ENCODE results near the gene MBTPS1. TPM values are rescaled to one million over a fixed set of nuclear protein-coding genes. Genes with fewer than 3 reads are reported as not detected.

MBTPS1 gene
- total RNA-seq, 1 donor from 2014 or later: 70.9 TPM

DNA sequence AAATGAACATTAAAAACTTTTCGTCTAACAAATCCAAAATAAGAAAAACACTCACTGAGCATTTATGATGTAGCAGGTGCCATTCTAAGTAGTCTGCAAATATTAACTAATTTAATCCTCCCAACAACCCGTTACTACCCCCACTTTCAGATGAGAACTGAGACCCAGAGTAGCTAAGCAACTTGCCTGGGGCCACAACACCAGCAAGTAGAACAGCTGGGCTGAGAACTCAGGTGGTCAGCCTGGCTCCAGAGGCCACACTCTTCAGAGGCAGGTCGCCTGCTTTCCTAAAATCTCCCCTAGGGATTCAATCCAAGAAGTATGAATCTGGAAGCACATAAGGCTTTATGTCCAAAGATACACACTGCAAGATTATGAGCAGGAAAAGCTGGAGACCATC, 6.2 kb downstream of the MBTPS1 start:
- H3K36me3 ChIP-seq (ENCODE audit: control insufficient read depth, insufficient read depth, low read length): no peaks in the 10 kb centered on the region
- no peaks in the 10 kb centered on the region for H3K27me3 ChIP-seq (ENCODE audit: control insufficient read depth, insufficient read depth, low read length)
- no peak for DNase-seq (ENCODE audit: low read depth)
- no peak overlapping the region for H3K4me3 ChIP-seq (ENCODE audit: low read depth, low read length)
- TF ChIP-seq, protein P1, sequence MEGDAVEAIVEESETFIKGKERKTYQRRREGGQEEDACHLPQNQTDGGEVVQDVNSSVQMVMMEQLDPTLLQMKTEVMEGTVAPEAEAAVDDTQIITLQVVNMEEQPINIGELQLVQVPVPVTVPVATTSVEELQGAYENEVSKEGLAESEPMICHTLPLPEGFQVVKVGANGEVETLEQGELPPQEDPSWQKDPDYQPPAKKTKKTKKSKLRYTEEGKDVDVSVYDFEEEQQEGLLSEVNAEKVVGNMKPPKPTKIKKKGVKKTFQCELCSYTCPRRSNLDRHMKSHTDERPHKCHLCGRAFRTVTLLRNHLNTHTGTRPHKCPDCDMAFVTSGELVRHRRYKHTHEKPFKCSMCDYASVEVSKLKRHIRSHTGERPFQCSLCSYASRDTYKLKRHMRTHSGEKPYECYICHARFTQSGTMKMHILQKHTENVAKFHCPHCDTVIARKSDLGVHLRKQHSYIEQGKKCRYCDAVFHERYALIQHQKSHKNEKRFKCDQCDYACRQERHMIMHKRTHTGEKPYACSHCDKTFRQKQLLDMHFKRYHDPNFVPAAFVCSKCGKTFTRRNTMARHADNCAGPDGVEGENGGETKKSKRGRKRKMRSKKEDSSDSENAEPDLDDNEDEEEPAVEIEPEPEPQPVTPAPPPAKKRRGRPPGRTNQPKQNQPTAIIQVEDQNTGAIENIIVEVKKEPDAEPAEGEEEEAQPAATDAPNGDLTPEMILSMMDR (IDR thresholded peaks at IDR 0.05; ENCODE audit: insufficient read depth, low read length, poor library complexity, severe bottlenecking): no peak

- Histone ChIP-seq H3K27me3 (ENCODE audit: control insufficient read depth, insufficient read depth, low read length) (no peaks in the 10 kb centered on the region), H3K4me3 (ENCODE audit: low read depth, low read length) (no peak overlapping the region), H3K36me3 (ENCODE audit: control insufficient read depth, insufficient read depth, low read length) (no peaks in the 10 kb centered on the region)
- DNase-seq (ENCODE audit: low read depth): no peak
- TF ChIP-seq, protein P1 (IDR thresholded peaks at IDR 0.05; ENCODE audit: insufficient read depth, low read length, poor library complexity, severe bottlenecking): no peak
These were observed 7.0 kb downstream of the MBTPS1 start for GRCh38 chr16:84109598-84110335.

DNA sequence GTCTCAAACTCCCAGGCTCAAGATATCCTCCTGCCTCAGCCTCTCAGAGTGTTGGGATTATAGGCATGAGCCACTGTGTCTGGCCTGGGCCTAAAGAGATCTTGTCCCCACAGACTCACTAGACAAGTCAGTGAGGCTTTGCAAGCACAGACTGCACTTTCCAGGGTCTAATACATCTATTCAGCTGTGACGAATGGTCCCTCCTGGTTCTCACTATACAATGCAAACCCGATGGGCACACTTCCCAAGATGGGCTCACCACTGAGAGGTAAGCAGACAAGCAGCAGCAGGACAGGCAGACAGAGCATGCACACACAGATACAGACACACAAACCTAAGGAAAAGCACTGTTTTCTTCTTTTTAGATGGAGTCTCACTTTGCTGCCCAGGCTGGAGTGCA, 8.8 kb downstream of the MBTPS1 start:
- DNase-seq (ENCODE audit: low read depth): no peak
- Histone ChIP-seq H3K27me3 (ENCODE audit: control insufficient read depth, insufficient read depth, low read length) (no peaks in the 10 kb centered on the region), H3K36me3 (ENCODE audit: control insufficient read depth, insufficient read depth, low read length) (no peaks in the 10 kb centered on the region), H3K4me3 (ENCODE audit: low read depth, low read length) (no peak overlapping the region)
- TF ChIP-seq, protein P1 (IDR thresholded peaks at IDR 0.05; ENCODE audit: insufficient read depth, low read length, poor library complexity, severe bottlenecking): no peak

DNA sequence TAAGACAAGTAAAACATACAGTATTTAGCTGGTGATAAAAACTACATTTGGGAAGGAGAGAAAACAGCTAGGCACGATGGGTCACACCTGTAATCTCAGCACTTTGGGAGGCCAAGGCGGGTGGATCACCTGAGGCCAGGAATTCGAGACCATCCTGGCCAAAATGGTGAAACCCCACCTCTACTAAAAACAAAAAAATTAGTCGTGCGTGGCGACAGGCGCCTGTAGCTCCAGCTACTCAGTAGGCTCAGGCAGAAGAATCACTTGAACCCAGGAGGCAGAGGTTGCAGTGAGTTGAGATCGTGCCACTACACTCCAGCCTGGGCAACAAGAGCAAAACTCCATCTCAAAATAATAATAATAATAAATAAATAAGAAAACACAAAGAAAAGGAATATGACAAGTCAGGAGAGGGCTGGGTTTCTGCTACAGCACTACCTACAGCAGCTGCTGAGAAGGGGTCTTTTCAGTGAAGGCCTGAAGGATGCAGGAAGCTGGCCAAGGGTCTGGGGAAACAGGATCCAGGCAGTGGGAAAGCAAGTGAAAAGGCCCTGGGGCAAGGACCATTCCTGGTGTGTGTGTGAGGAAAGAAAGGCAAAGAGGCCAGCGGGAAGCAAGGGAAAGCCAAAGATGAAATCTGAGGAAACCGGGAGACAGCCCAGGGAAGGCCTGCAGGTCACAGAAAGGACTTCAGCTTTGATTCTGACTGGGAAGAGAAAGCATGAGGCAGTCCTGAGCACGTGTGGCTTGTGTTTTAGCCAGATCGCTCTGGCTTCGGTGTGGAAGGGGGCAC, 10.6 kb downstream of the MBTPS1 start:
- H3K36me3 ChIP-seq (ENCODE audit: control insufficient read depth, insufficient read depth, low read length): no peaks in the 10 kb centered on the region
- TF ChIP-seq, protein P1 (IDR thresholded peaks at IDR 0.05; ENCODE audit: insufficient read depth, low read length, poor library complexity, severe bottlenecking): no peak
- H3K4me3 ChIP-seq (ENCODE audit: low read depth, low read length): no peak overlapping the region
- H3K27me3 ChIP-seq (ENCODE audit: control insufficient read depth, insufficient read depth, low read length): no peaks in the 10 kb centered on the region
- no peak for DNase-seq (ENCODE audit: low read depth)

DNA sequence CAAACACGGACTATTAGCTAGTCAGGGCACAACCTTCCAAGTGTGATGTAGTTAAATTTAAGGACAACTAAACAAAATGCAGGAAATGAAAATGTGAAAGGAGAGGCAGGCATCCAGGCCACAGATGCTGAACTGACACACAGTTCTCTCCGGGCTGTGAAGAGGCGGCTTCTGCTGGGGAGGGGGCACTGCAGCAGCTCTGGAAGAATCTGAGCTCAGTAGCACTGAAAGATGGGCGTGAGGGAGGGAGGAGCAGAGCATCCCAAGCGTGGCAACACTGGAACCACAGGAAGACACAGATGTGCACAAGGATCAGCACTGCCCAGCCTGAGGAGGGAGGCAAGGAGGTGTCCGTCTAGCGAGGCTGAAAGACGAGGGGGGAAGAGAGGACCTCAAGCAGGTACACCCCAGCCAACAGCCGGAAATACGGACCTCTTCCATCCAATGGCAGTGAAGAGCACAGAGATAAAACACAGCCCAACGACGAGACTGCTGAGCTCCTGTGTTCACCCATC, 11.4 kb downstream of the MBTPS1 start:
- H3K27me3 ChIP-seq (ENCODE audit: control insufficient read depth, insufficient read depth, low read length): no peaks in the 10 kb centered on the region
- H3K4me3 ChIP-seq (ENCODE audit: low read depth, low read length): no peak overlapping the region
- TF ChIP-seq, protein P1 (IDR thresholded peaks at IDR 0.05; ENCODE audit: insufficient read depth, low read length, poor library complexity, severe bottlenecking): no peak
- DNase-seq (ENCODE audit: low read depth): no peak
- H3K36me3 ChIP-seq (ENCODE audit: control insufficient read depth, insufficient read depth, low read length): no peaks in the 10 kb centered on the region

All from kidney epithelial cell (primary cell).